Upper lobe of left lung (tissue), 6 donors: ENCODE measurements around the gene DOC2B. TPM values are rescaled to one million over a fixed set of nuclear protein-coding genes. Genes with fewer than 3 reads are reported as not detected.
A peak's percentile ranks its signal among the peaks of the same experiment; 100 is the strongest.
"Not testable (repeated sequence)": the region's sequence is repeated elsewhere in the genome, so short reads cannot be mapped to it uniquely, and the experiment has no call there.

Source experiments
- ATAC-seq, 2 donors: fragments of 200-7000 bp; cut with Tn5 transposase; one replicate each; pipeline ENCODE4 v1.9.1; 2022; ENCODE audit warnings: mild to moderate bottlenecking in 2 of 2, moderate library complexity in 2 of 2; ENCODE audit not compliant: low FRiP score in 2 of 2
- DNase-seq, 2 donors: peaks; one replicate each; pipeline ENCODE4 v3.0.0-alpha.2; 2019 to 2020
- H3K27ac ChIP-seq, 4 donors: fragments of 200-600 bp; sonication (generic); one replicate each; pipeline ENCODE4 v1.5.1; 2016 to 2019
- H3K27me3 ChIP-seq, 4 donors: fragments of 200-600 bp; sonication (generic); one replicate each; pipeline ENCODE4 v1.5.1; 2017 to 2019
- H3K36me3 ChIP-seq, 4 donors: fragments of 200-600 bp; sonication (generic); one replicate each; pipeline ENCODE4 v1.5.1; 2016 to 2019
- H3K4me1 ChIP-seq, 4 donors: fragments of 200-600 bp; sonication (generic); one replicate each; pipeline ENCODE4 v1.5.1; 2018 to 2019
- H3K4me3 ChIP-seq, 4 donors: fragments of 200-600 bp; sonication (generic); one replicate each; pipeline ENCODE4 v1.5.1; 2017 to 2019; ENCODE audit warnings: mild to moderate bottlenecking in 2 of 4, moderate library complexity in 1 of 4
- H3K9me3 ChIP-seq, 4 donors: fragments of 200-600 bp; sonication (generic); one replicate each; pipeline ENCODE4 v1.5.1; 2018 to 2019
- CTCF ChIP-seq, 6 experiments: fragments of 450-650 bp in 4 of 6; fragments of 200-600 bp in 2 of 6; sonication (generic) in 2 of 6; IDR thresholded peaks; one replicate each; pipeline ENCODE4 v1.5.1; 2016 to 2019; ENCODE audit warnings: antibody characterized with exemption in 6 of 6
- WGBS, 2 donors: methylation state at CpG; one replicate each; pipeline ENCODE4 v1.1.5; 2017 to 2018; 5-methylcytosine and 5-hydroxymethylcytosine counted together
- total RNA-seq, 6 donors: library from RNA; depleted of rRNA in 4 of 6; stranded (reverse); fragments of >200 nt in 4 of 6; gene quantifications; one replicate each; pipeline versions ENCODE4 v1.1.0 to v1.2.1, GENCODE V29; 2016 to 2021
- donor health status: DM: no; HTN: no; CAD: no; lungs with moderate emphysema.
- donor health status: DM: no; HTN: yes; CAD: no; lungs with severe emphysema.

Gene DOC2B
- total RNA-seq, 6 donors from 2014 or later = 1.0 to 10.2 (median 4.4) TPM

DNA sequence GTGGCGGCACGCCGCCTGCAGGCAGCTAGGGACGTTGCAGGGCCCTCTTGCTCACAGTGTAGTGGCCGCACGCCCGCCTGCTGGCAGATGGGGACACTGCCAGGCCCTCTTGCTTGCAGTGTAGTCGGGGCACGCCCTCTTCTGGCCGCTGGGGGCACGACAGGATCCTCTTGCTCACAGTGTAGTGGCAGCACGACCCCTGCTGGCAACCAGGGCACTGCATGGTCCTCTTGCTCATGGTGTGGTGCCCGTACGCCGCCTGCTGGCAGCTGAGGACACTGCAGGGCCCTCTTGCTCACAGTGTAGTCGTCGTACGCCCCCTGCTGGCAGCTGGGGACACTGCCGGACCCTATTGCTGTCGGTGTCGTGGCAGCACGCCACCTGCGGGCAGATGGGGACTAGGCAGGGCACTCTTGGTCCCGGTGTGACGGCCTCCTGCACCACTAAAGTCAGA is 47.1 kb downstream of the DOC2B start:
- 86 to 100% methylated on average over 1 to 2 of the region's 25 CpGs for WGBS, 2 donors
- ATAC-seq (peak; percentile 75 to 94), DNase-seq (peak; percentile 21 to 88)
- H3K27ac ChIP-seq, H3K27me3 ChIP-seq, H3K4me3 ChIP-seq, H3K36me3 ChIP-seq, H3K9me3 ChIP-seq, H3K4me1 ChIP-seq: not testable (repeated sequence)
- TF ChIP-seq CTCF (IDR thresholded peaks at IDR 0.05) = peak in 1 of 6 experiments; percentile 13

DNA sequence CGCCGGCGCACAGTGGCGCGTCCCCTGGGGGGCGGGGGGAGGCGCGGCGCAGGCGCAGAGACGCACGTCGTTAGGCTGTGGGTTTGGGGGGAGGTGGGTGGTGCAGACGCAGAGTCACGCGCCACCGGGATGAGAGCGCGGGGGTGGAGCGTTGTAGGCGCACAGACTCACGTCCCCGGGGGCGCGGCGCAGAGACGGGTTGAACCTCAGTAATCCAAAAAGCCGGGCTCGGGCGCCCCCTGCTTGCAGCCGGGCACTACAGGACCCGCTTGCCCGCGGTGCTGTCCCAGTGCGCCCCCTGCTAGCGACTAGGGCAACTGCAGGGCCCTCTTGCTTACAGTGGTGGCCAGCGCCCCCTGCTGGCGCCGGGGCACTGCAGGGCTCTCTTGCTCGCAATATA is 47.5 kb downstream of the DOC2B start:
- peak; percentile 18 to 72 for DNase-seq
- H3K27ac ChIP-seq, ATAC-seq, H3K9me3 ChIP-seq, H3K36me3 ChIP-seq, H3K4me1 ChIP-seq, H3K27me3 ChIP-seq, H3K4me3 ChIP-seq: not testable (repeated sequence)
- WGBS, 2 donors = no CpG with 5 or more reads among the region's 40 CpGs

GRCh38 chr17:118339-118917 is 63.0 kb downstream of the DOC2B start:
- not testable (repeated sequence) for H3K4me3 ChIP-seq, DNase-seq

DNA sequence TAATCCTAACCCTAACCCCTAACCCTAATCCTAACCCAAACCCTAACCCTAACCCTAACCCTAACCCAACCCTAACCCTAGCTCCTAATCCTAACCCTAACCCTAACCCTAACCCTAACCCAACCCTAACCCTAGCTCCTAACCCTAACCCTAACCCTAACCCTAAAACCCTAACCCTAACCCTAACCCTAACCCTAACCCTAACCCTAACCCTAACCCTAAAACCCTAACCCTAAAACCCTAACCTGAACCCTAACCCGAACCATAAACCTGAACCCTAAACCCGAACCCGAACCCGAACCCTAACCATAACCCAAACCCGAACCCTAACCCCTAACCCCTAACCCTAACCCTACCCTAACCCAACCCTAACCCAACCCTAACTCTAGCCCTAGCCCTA is 68.3 kb downstream of the DOC2B start:
- H3K27me3 ChIP-seq, H3K9me3 ChIP-seq, DNase-seq, H3K27ac ChIP-seq, H3K4me1 ChIP-seq, H3K4me3 ChIP-seq, H3K36me3 ChIP-seq, ATAC-seq: not testable (repeated sequence)
- WGBS, 2 donors = no CpG with 5 or more reads among the region's 5 CpGs

More at GRCh38 chr17:118339-118917, 63.0 kb downstream of the DOC2B start:
- not testable (repeated sequence) for ATAC-seq, H3K9me3 ChIP-seq, H3K27ac ChIP-seq, H3K4me1 ChIP-seq, H3K36me3 ChIP-seq, H3K27me3 ChIP-seq
- peak in 1 of 6 experiments; percentile 8 for TF ChIP-seq CTCF (IDR thresholded peaks at IDR 0.05)
- WGBS, 2 donors = 0% methylated on average over 3 of the region's 20 CpGs

Other genes with a start within 250 kb of the DOC2B start
- gene SCGB1C2, start 44.1 kb downstream of the DOC2B start, total RNA-seq = not detected
- gene RPH3AL, start 171.2 kb upstream of the DOC2B start, total RNA-seq = 10 to 100 TPM; 33.6 to 93.2 (median 54.3) TPM